CD4-positive, alpha-beta T cell treated with Interleukin-2 at 100 ng/mL for 4 hours (primary cell): ENCODE measurements around the gene VEGFD.

Experiments
- DNase-seq: peaks from one replicate; pipeline ENCODE4 v3.0.0-alpha.2; 2020; ENCODE audit warnings: low spot score

Gene VEGFD

GRCh38 chrX:15384304-15384703 is at the start of gene VEGFD:
VEGFD (minus strand) TSS chrX:15384413; CDS start chrX:15383946, 467 bp downstream.
- DNase-seq = no peak

- no peak for DNase-seq
Measured at GRCh38 chrX:15430584-15430983, 46.4 kb upstream of the VEGFD start.

- no peak for DNase-seq
Measured at GRCh38 chrX:15430076-15430475, 45.9 kb upstream of the VEGFD start.

GRCh38 chrX:15425024-15425423 is 40.8 kb upstream of the VEGFD start:
- DNase-seq = no peak

- DNase-seq = no peak
Measured at GRCh38 chrX:15418707-15419181, 34.5 kb upstream of the VEGFD start.

- DNase-seq = no peak
Measured at GRCh38 chrX:15418041-15418706, 34.0 kb upstream of the VEGFD start.

- DNase-seq = no peak
Measured at GRCh38 chrX:15416133-15416993, 32.1 kb upstream of the VEGFD start.

- no peak for DNase-seq
Measured at GRCh38 chrX:15413101-15413500, 28.9 kb upstream of the VEGFD start.

- no peak for DNase-seq
Measured at GRCh38 chrX:15410947-15411346, 26.7 kb upstream of the VEGFD start.

GRCh38 chrX:15410430-15410829 is 26.2 kb upstream of the VEGFD start:
- no peak for DNase-seq

GRCh38 chrX:15405846-15406245 is 21.6 kb upstream of the VEGFD start:
- DNase-seq = no peak

GRCh38 chrX:15404401-15405096 is 20.3 kb upstream of the VEGFD start:
- no peak for DNase-seq

GRCh38 chrX:15401378-15401777 is 17.2 kb upstream of the VEGFD start:
- DNase-seq = no peak

- DNase-seq = no peak
Measured at GRCh38 chrX:15399962-15400391, 15.8 kb upstream of the VEGFD start.

GRCh38 chrX:15398874-15399273 is 14.7 kb upstream of the VEGFD start:
- DNase-seq = no peak

- no peak for DNase-seq
Measured at GRCh38 chrX:15395789-15396188, 11.6 kb upstream of the VEGFD start.

GRCh38 chrX:15391850-15392249 is 7.6 kb upstream of the VEGFD start:
- DNase-seq = no peak

GRCh38 chrX:15382813-15383212 is 1.4 kb downstream of the VEGFD start:
- no peak for DNase-seq

GRCh38 chrX:15376956-15377355 is 7.3 kb downstream of the VEGFD start:
- DNase-seq = no peak

GRCh38 chrX:15373976-15374375 is 10.2 kb downstream of the VEGFD start:
- no peak for DNase-seq

GRCh38 chrX:15366506-15367352 is 17.5 kb downstream of the VEGFD start:
- DNase-seq = no peak

- DNase-seq = no peak
Measured at GRCh38 chrX:15359701-15360100, 24.5 kb downstream of the VEGFD start.
